Urinary bladder (tissue), 2 donors: ENCODE data around the gene NSL1. TPM values are rescaled to one million over a fixed set of nuclear protein-coding genes. Genes with fewer than 3 reads are reported as not detected.

Experiments used
- polyA plus RNA-seq: library from polyadenylated mRNA; stranded (reverse); fragments of 200-250 nt; gene quantifications from one replicate; pipeline ENCODE4 v1.2.3, GENCODE V29; 2013
- total RNA-seq: library from RNA; depleted of rRNA; stranded (reverse); fragments of >200 nt; gene quantifications from one replicate; pipeline ENCODE4 v1.2.3, GENCODE V29; 2014
- donor health status: healthy.

The NSL1 gene
- total and polyA plus RNA-seq, 2 donors = 30.8 to 69.2 TPM

Other genes starting within 250 kb of the NSL1 start
- 20.2 TPM for gene ATF3, start 183.0 kb downstream of the NSL1 start, total RNA-seq
- 118 TPM for gene ATF3, start 183.0 kb downstream of the NSL1 start, polyA plus RNA-seq
- gene BATF3, start 91.9 kb downstream of the NSL1 start, total RNA-seq = 2.3 TPM
- 3.7 TPM for gene BATF3, start 91.9 kb downstream of the NSL1 start, polyA plus RNA-seq
- gene TATDN3, start 117 bp upstream of the NSL1 start, total RNA-seq = 18.8 TPM
- 13.1 TPM for gene TATDN3, start 117 bp upstream of the NSL1 start, polyA plus RNA-seq
- gene SPATA45, start 55.9 kb upstream of the NSL1 start, total RNA-seq = not detected
- not detected for gene SPATA45, start 55.9 kb upstream of the NSL1 start, polyA plus RNA-seq
- 25.2 TPM for gene FLVCR1, start 66.5 kb upstream of the NSL1 start, total RNA-seq
- gene FLVCR1, start 66.5 kb upstream of the NSL1 start, polyA plus RNA-seq = 4.1 TPM
- 19.7 TPM for gene VASH2, start 158.8 kb upstream of the NSL1 start, total RNA-seq
- gene VASH2, start 158.8 kb upstream of the NSL1 start, polyA plus RNA-seq = 1.9 TPM
- 104 TPM for gene ANGEL2, start 224.1 kb upstream of the NSL1 start, total RNA-seq
- gene ANGEL2, start 224.1 kb upstream of the NSL1 start, polyA plus RNA-seq = 18.6 TPM